Frontal cortex (tissue), 4 donors: ENCODE results near the gene SIRPB1. TPM values are rescaled to one million over a fixed set of nuclear protein-coding genes. Genes with fewer than 3 reads are reported as not detected.

Experiments used
- DNase-seq, 2 donors: peaks; one replicate each; pipeline ENCODE4 v3.0.0; 2012; ENCODE audit warnings: low spot score in 2 of 2
- FAIRE-seq: peaks from 2 replicates; lab custom pipeline; 2012; peaks lifted over from hg19 to GRCh38; lab: Jason Lieb, UNC
- total RNA-seq: library from RNA; depleted of rRNA; stranded (reverse); fragments of >200 nt; gene quantifications from one replicate; pipeline ENCODE4 v1.2.3, GENCODE V29; 2014
- donor health status: control.
- donor health status: control.
- donor health status: control.

Gene SIRPB1
- total RNA-seq, 1 donor from 2014 or later = 0.41 TPM

DNA sequence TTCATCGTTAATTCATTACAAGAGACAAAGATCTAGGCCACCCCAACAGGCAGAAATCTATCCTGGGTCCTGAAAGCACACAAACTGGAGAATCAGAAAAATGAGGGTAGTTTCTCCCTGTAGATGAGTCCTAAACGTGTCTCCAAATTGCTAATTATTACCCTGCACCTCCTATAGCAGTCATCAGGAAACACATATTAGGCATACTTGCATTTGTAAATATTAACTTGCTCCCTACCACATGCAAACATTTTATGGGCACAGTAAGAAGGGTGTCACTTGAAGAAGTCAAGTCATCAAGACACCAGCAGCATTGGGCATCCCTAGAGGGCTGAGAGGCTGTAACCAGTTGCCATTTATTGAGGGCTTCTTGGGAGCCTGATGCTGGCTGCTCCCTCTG lies 17.9 kb upstream of the SIRPB1 start:
- FAIRE-seq (no peak), DNase-seq (no peak)

- no peak for DNase-seq
- no peak for FAIRE-seq
These were observed 17.4 kb upstream of the SIRPB1 start for GRCh38 chr20:1637226-1637625.

- FAIRE-seq (no peak), DNase-seq (no peak)
These were observed 16.8 kb upstream of the SIRPB1 start for GRCh38 chr20:1636621-1637020.

- DNase-seq (no peak), FAIRE-seq (no peak)
These were observed 15.6 kb upstream of the SIRPB1 start for GRCh38 chr20:1635291-1635979.

DNA sequence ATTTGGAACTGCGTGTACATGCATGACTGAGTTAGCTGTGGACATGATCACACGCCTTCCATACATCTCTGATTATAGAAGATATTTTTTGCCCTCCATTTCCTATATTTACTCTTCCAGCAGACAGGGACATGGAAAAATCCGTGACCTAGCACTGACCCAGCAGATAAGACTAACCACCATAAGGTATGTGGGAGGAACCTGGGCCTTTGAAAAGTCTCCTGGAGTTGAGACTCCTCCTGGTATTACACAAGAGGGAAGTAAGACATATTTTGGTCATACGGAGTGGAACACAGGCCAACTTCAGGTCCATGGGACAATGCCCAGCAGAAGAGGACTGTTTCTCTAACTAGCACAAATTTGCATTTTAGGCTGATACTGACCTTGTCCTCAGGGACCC lies 13.7 kb upstream of the SIRPB1 start:
- DNase-seq (no peak), FAIRE-seq (no peak)

- DNase-seq = no peak
- FAIRE-seq = no peak
These were observed 12.4 kb upstream of the SIRPB1 start for GRCh38 chr20:1632178-1632577.

DNA sequence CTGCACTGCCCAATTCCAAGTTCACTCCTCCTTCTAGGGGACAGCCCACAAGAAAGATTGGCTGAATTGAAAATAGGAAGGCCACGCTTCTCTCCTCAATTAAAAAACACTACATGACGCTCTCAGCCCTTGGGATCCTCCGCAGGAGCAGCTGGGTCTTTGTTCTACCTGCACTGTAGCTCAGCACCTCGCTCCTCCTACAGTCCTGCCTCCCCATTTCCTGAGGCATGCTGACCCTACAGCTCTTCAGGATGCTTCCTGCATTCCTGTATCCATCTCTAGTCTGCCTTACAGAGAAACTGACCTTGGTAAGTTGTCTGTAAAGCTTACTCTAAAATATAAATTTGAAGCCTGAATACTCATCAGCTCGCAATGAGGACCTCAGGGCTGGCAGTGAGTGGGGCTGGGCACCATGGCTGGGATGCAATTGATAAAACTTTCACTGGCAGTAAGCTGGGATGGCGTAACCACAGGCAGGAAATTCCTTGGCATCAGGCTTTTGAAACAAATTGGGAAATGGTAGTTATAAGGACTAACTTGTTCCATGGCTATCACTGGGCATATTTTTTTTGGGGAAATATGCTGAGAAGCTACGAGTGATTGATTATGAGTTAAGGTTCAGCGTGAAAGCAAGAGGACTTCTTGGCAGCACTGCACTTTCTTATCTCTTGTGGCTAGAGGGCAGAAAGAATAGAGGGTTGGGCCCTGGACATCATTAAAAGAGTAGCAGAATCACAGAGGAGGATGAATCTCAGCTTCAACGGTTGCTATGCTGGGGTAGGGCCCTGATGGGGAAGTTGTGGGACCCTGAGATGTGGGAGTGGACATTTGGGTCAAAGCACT lies 11.7 kb upstream of the SIRPB1 start:
- no peak for FAIRE-seq

DNA sequence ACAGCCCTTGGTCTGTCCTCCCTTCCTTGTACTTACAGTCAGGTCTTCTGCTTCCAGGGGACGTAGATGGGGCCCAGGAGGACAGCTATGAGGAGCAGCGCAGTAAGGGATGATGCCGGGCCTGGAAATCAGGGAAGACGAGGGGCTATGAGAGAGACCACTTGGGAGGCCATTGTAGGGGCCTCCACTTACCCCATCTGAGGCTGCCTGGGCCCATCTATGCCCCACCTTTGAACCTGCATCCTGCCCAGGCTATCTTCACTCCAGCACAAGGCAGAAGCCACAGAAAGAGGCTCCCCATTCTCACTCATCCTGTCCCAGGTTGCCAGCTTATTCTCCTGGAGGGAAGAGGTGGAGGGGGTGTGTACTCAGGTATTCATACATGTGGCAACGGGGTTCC lies 10.4 kb upstream of the SIRPB1 start:
- DNase-seq (no peak), FAIRE-seq (no peak)

More for the DNA sequence above, 11.7 kb upstream of the SIRPB1 start:
- no peak for DNase-seq

GRCh38 chr20:1629321-1629720 lies 9.5 kb upstream of the SIRPB1 start:
- no peak for DNase-seq
- FAIRE-seq = no peak

- no peak for DNase-seq
- no peak for FAIRE-seq
These were observed 8.8 kb upstream of the SIRPB1 start for GRCh38 chr20:1628621-1629020.

GRCh38 chr20:1627200-1627550 lies 7.4 kb upstream of the SIRPB1 start:
- no peak for DNase-seq
- no peak for FAIRE-seq

DNA sequence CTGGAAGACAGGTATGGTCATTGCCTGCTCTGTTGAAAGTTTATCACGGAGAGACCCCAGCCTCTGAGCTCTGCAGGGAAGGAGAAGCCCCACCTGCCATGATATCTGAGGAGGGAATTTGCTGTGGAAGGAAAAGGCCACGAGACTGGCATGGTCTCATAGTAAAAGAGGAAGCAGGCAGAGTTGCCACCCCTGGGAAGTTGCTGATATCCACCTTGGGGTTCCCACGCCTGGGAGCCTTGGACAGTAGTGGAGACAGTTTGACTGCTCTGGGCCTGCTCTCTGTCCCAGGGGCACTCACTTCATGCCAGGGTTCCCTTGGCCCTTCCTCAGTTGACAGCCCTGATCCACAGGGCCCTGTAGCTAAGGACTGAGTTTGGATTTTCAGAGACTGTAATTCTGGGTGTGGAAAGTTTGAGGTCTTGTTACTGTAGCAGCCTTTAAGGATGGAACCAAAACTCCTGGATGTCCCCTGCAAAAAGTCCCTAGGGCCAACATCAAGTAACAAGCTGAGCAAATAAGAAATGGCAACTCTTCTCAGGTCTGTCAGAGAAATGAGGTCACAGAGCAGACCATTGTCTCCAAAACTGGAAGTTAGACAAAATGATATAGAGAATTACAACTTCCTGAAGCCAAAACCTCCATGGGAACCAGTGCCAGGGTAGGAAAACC lies 6.9 kb upstream of the SIRPB1 start:
- FAIRE-seq = no peak
- no peak for DNase-seq

- DNase-seq (no peak), FAIRE-seq (no peak)
These were observed 5.4 kb upstream of the SIRPB1 start for GRCh38 chr20:1625083-1625690.

- no peak for FAIRE-seq
- no peak for DNase-seq
These were observed 3.8 kb upstream of the SIRPB1 start for GRCh38 chr20:1623501-1624205.

GRCh38 chr20:1622450-1622849 lies 2.6 kb upstream of the SIRPB1 start:
- DNase-seq = no peak
- FAIRE-seq = no peak

GRCh38 chr20:1621316-1621715 lies 1.5 kb upstream of the SIRPB1 start:
- DNase-seq (no peak), FAIRE-seq (no peak)

DNA sequence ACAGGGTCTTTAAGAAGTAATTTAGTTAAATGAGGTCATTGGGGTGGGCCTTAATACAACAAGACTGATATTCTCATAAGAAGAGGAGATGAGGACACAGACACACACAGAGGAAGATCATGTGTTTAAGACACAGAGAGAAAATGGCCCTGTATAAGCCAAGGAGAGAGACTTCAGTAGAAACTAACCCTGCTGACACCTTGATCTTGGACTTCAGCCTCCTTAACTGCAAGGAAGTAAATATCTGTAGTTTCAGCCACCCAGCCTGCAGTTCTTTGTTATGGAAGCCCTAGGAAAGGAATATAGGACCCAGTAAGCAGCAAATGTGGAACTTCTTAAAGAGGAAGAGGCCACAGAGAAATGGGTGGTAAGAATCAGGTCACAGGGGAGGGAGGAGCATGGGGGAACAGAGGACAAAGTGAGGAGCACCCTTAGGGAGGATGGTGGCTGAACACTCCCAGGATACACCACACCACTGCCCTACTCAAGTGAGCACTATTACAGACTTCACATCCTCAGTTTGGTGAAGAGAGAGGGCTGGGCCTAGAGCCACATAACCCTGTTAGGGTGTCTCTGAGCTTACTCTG lies 762 bp downstream of the SIRPB1 start:
- no peak for DNase-seq
- FAIRE-seq = no peak

DNA sequence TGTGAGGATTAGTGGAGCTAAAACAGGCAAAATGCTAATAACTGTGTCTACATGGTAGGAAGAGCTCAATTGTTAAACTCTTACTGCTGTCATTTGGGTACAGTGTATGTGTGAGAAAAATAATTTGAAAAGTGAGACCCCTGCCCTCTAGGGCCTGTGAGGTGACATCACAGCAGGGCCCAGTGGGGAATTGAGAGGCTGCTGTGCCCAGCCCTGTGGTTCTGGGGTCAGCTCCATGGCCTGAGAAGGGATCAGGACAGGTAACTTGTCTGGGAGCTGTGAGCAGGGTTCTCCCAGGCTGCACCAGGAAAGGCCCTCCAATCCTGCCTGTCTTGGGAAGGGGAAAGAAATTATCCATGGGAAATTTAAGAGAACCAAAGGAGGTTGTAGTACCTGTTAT lies 1.3 kb downstream of the SIRPB1 start:
- no peak for FAIRE-seq
- no peak for DNase-seq

- no peak for DNase-seq
These were observed 2.9 kb downstream of the SIRPB1 start for GRCh38 chr20:1616858-1617434.

More at GRCh38 chr20:1616858-1617434, 2.9 kb downstream of the SIRPB1 start:
- FAIRE-seq = no peak
